Measurements from ENCODE around the gene SMG6.

Gene SMG6

GRCh38 chr17:2086306-2086705, 217.3 kb downstream of the SMG6 start:
- no peak for ATAC-seq
- TF ChIP-seq ZC3H10 (CRISPR knock-in tag; IDR thresholded peaks at IDR 0.05) = no peak
- no peak for TF ChIP-seq ISL1 (CRISPR knock-in tag; IDR thresholded peaks at IDR 0.05)
- no peak for TF ChIP-seq TOX (CRISPR knock-in tag; IDR thresholded peaks at IDR 0.05; ENCODE audit: borderline replicate concordance)
- no peak for TF ChIP-seq PPARA (CRISPR knock-in tag; IDR thresholded peaks at IDR 0.05; ENCODE audit: borderline replicate concordance)
- TF ChIP-seq GLIS3 (CRISPR knock-in tag; IDR thresholded peaks at IDR 0.05) = no peak
- TF ChIP-seq TCF4 (CRISPR knock-in tag; IDR thresholded peaks at IDR 0.05; ENCODE audit: borderline replicate concordance) = no peak
- TF ChIP-seq, protein P1, sequence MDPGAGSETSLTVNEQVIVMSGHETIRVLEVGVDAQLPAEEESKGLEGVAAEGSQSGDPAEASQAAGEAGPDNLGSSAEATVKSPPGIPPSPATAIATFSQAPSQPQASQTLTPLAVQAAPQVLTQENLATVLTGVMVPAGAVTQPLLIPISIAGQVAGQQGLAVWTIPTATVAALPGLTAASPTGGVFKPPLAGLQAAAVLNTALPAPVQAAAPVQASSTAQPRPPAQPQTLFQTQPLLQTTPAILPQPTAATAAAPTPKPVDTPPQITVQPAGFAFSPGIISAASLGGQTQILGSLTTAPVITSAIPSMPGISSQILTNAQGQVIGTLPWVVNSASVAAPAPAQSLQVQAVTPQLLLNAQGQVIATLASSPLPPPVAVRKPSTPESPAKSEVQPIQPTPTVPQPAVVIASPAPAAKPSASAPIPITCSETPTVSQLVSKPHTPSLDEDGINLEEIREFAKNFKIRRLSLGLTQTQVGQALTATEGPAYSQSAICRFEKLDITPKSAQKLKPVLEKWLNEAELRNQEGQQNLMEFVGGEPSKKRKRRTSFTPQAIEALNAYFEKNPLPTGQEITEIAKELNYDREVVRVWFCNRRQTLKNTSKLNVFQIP (CRISPR knock-in tag; IDR thresholded peaks at IDR 0.05; ENCODE audit: borderline replicate concordance, low read depth) = no peak
- TF ChIP-seq RARB (CRISPR knock-in tag; IDR thresholded peaks at IDR 0.05) = no peak
- no peak for TF ChIP-seq BACH2 (CRISPR knock-in tag; IDR thresholded peaks at IDR 0.05; ENCODE audit: borderline replicate concordance)
- no peak for TF ChIP-seq ZNF70 (CRISPR knock-in tag; IDR thresholded peaks at IDR 0.05)
- no peak for TF ChIP-seq ARNTL (CRISPR knock-in tag; IDR thresholded peaks at IDR 0.05; ENCODE audit: borderline replicate concordance, low read depth)
- TF ChIP-seq ESRRG (CRISPR knock-in tag; IDR thresholded peaks at IDR 0.05) = no peak
- no peak for TF ChIP-seq ZFP3 (CRISPR knock-in tag; IDR thresholded peaks at IDR 0.05)
- no peak for TF ChIP-seq SNAI2 (CRISPR knock-in tag; IDR thresholded peaks at IDR 0.05)

- no peak for TF ChIP-seq PATZ1 (CRISPR knock-in tag; IDR thresholded peaks at IDR 0.05; ENCODE audit: borderline replicate concordance)
- TF ChIP-seq, protein P1 (CRISPR knock-in tag; IDR thresholded peaks at IDR 0.05; ENCODE audit: borderline replicate concordance, low read depth) = no peak
- TF ChIP-seq GLIS3 (CRISPR knock-in tag; IDR thresholded peaks at IDR 0.05) = no peak
- TF ChIP-seq, protein P2, sequence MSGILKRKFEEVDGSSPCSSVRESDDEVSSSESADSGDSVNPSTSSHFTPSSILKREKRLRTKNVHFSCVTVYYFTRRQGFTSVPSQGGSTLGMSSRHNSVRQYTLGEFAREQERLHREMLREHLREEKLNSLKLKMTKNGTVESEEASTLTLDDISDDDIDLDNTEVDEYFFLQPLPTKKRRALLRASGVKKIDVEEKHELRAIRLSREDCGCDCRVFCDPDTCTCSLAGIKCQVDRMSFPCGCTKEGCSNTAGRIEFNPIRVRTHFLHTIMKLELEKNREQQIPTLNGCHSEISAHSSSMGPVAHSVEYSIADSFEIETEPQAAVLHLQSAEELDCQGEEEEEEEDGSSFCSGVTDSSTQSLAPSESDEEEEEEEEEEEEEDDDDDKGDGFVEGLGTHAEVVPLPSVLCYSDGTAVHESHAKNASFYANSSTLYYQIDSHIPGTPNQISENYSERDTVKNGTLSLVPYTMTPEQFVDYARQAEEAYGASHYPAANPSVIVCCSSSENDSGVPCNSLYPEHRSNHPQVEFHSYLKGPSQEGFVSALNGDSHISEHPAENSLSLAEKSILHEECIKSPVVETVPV (CRISPR knock-in tag; IDR thresholded peaks at IDR 0.05) = no peak
- TF ChIP-seq ZFP30 (CRISPR knock-in tag; IDR thresholded peaks at IDR 0.05) = no peak
- TF ChIP-seq TCF4 (CRISPR knock-in tag; IDR thresholded peaks at IDR 0.05; ENCODE audit: borderline replicate concordance) = no peak
- TF ChIP-seq, protein P3, sequence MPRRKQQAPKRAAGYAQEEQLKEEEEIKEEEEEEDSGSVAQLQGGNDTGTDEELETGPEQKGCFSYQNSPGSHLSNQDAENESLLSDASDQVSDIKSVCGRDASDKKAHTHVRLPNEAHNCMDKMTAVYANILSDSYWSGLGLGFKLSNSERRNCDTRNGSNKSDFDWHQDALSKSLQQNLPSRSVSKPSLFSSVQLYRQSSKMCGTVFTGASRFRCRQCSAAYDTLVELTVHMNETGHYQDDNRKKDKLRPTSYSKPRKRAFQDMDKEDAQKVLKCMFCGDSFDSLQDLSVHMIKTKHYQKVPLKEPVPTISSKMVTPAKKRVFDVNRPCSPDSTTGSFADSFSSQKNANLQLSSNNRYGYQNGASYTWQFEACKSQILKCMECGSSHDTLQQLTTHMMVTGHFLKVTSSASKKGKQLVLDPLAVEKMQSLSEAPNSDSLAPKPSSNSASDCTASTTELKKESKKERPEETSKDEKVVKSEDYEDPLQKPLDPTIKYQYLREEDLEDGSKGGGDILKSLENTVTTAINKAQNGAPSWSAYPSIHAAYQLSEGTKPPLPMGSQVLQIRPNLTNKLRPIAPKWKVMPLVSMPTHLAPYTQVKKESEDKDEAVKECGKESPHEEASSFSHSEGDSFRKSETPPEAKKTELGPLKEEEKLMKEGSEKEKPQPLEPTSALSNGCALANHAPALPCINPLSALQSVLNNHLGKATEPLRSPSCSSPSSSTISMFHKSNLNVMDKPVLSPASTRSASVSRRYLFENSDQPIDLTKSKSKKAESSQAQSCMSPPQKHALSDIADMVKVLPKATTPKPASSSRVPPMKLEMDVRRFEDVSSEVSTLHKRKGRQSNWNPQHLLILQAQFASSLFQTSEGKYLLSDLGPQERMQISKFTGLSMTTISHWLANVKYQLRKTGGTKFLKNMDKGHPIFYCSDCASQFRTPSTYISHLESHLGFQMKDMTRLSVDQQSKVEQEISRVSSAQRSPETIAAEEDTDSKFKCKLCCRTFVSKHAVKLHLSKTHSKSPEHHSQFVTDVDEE (CRISPR knock-in tag; IDR thresholded peaks at IDR 0.05) = no peak
Measured at GRCh38 chr17:2085648-2085949, 218.0 kb downstream of the SMG6 start.

GRCh38 chr17:2084766-2085647, 218.6 kb downstream of the SMG6 start:
- ATAC-seq = peak; percentile 67
- TF ChIP-seq, protein P1 (CRISPR knock-in tag; IDR thresholded peaks at IDR 0.05; ENCODE audit: borderline replicate concordance, low read depth) = no peak
- TF ChIP-seq RARB (CRISPR knock-in tag; IDR thresholded peaks at IDR 0.05) (peak; percentile 6; the same call in 1 of the 2 replicates), PATZ1 (CRISPR knock-in tag; IDR thresholded peaks at IDR 0.05; ENCODE audit: borderline replicate concordance) (no peak), ZC3H10 (CRISPR knock-in tag; IDR thresholded peaks at IDR 0.05) (no peak), ZNF565 (CRISPR knock-in tag; conservative IDR thresholded peaks at IDR 0.05; ENCODE audit: low read depth) (0 out of 2 replicates have a peak, but pooled peaks have one; percentile 9), ESRRG (CRISPR knock-in tag; IDR thresholded peaks at IDR 0.05) (peak; percentile 93; the same call in 1 of the 2 replicates), TOX (CRISPR knock-in tag; IDR thresholded peaks at IDR 0.05; ENCODE audit: borderline replicate concordance) (no peak), ARNTL (CRISPR knock-in tag; IDR thresholded peaks at IDR 0.05; ENCODE audit: borderline replicate concordance, low read depth) (peak; percentile 68), ZNF70 (CRISPR knock-in tag; IDR thresholded peaks at IDR 0.05) (peak; percentile 89), GLIS3 (CRISPR knock-in tag; IDR thresholded peaks at IDR 0.05) (no peak), ZNF8 (CRISPR knock-in tag; IDR thresholded peaks at IDR 0.05) (no peak), BACH2 (CRISPR knock-in tag; IDR thresholded peaks at IDR 0.05; ENCODE audit: borderline replicate concordance) (peak; percentile 48; the same call in 1 of the 2 replicates), PPARA (CRISPR knock-in tag; IDR thresholded peaks at IDR 0.05; ENCODE audit: borderline replicate concordance) (0 out of 2 replicates have a peak, but pooled peaks have one; percentile 9)

More at GRCh38 chr17:2085648-2085949, 218.0 kb downstream of the SMG6 start:
- ATAC-seq = no peak
